Mesendoderm (in vitro differentiated cells): ENCODE data around the gene ZNF222. TPM values are rescaled to one million over a fixed set of nuclear protein-coding genes. Genes with fewer than 3 reads are reported as not detected.

Experiments
- DNase-seq: peaks from one replicate; pipeline ENCODE4 v3.0.0; 2013
- H2AK5ac ChIP-seq: 2 replicates; pipeline ENCODE4 v1.6.1; 2013; ENCODE audit warnings: low read length, inconsistent platforms
- H2BK120ac ChIP-seq: 2 replicates; pipeline ENCODE4 v1.6.1; 2013; ENCODE audit warnings: low read depth, mild to moderate bottlenecking, low read length, moderate library complexity, mixed read lengths
- H2BK15ac ChIP-seq: replicated peaks from 2 replicates; pipeline ENCODE4 v1.6.1; 2013; ENCODE audit warnings: low read depth, mild to moderate bottlenecking, moderate library complexity
- H2BK5ac ChIP-seq: 2 replicates; pipeline ENCODE4 v1.6.1; 2013; ENCODE audit warnings: low read length, inconsistent platforms
- H3K18ac ChIP-seq: 2 replicates; pipeline ENCODE4 v1.6.1; 2013; ENCODE audit warnings: mild to moderate bottlenecking, low read length, mixed read lengths
- H3K23ac ChIP-seq: one replicate; pipeline ENCODE4 v1.6.1; 2013; ENCODE audit warnings: low read length
- H3K27ac ChIP-seq: 2 replicates; pipeline ENCODE4 v1.5.1; 2013; ENCODE audit warnings: low read depth, mild to moderate bottlenecking, inconsistent platforms, low read length, moderate library complexity
- H3K27me3 ChIP-seq: 2 replicates; pipeline ENCODE4 v1.6.1; 2013; ENCODE audit warnings: low read length, control low read depth, mild to moderate bottlenecking, inconsistent platforms; ENCODE audit not compliant: insufficient read depth, poor library complexity
- H3K36me3 ChIP-seq: 2 replicates; pipeline ENCODE4 v1.6.1; 2013; ENCODE audit warnings: low read length, inconsistent platforms; ENCODE audit not compliant: control insufficient read depth, insufficient read depth
- H3K4ac ChIP-seq: one replicate; pipeline ENCODE4 v1.6.1; 2013; ENCODE audit warnings: low read depth, mild to moderate bottlenecking, low read length, moderate library complexity
- H3K4me1 ChIP-seq: 2 replicates; pipeline ENCODE4 v1.6.1; 2013; ENCODE audit warnings: low read depth, low read length, inconsistent platforms; ENCODE audit not compliant: control insufficient read depth
- H3K4me2 ChIP-seq: 2 replicates; pipeline ENCODE4 v1.6.1; 2013; ENCODE audit warnings: low read length
- H3K4me3 ChIP-seq: 2 replicates; pipeline ENCODE4 v1.5.1; 2013; ENCODE audit warnings: mild to moderate bottlenecking, low read length
- H3K56ac ChIP-seq: one replicate; pipeline ENCODE4 v1.6.1; 2013; ENCODE audit warnings: low read length
- H3K79me1 ChIP-seq: 2 replicates; pipeline ENCODE4 v1.6.1; 2013; ENCODE audit warnings: low read length, inconsistent platforms
- H3K79me2 ChIP-seq: 2 replicates; pipeline ENCODE4 v1.6.1; 2013; ENCODE audit warnings: mild to moderate bottlenecking, low read length; ENCODE audit not compliant: control insufficient read depth, insufficient read depth
- H3K9ac ChIP-seq: 2 replicates; pipeline ENCODE4 v1.6.1; 2013; ENCODE audit warnings: low read length, inconsistent platforms
- H4K5ac ChIP-seq: one replicate; pipeline ENCODE4 v1.6.1; 2013; ENCODE audit warnings: low read length
- H4K8ac ChIP-seq: one replicate; pipeline ENCODE4 v1.6.1; 2013; ENCODE audit warnings: low read depth, mild to moderate bottlenecking, control low read depth, low read length, moderate library complexity
- WGBS: extraction: QIAGEN DNeasy Blood & Tissue Kit; methylation state at CpG from one replicate; pipeline ENCODE4 v1.1.7; 2013; ENCODE audit warnings: low lambda C conversion rate, missing lambda C conversion rate; ENCODE audit not compliant: insufficient coverage; ENCODE audit errors: extremely low coverage; 5-methylcytosine and 5-hydroxymethylcytosine counted together
- small RNA-seq: library from polyadenylated mRNA; stranded (forward); fragments of <200 nt; extraction: miRNeasy Mini kit (QIAGEN cat#:217004); gene quantifications from one replicate; pipeline ENCODE3, GENCODE V24; 2013; ENCODE audit not compliant: insufficient read depth

Gene ZNF222

DNA sequence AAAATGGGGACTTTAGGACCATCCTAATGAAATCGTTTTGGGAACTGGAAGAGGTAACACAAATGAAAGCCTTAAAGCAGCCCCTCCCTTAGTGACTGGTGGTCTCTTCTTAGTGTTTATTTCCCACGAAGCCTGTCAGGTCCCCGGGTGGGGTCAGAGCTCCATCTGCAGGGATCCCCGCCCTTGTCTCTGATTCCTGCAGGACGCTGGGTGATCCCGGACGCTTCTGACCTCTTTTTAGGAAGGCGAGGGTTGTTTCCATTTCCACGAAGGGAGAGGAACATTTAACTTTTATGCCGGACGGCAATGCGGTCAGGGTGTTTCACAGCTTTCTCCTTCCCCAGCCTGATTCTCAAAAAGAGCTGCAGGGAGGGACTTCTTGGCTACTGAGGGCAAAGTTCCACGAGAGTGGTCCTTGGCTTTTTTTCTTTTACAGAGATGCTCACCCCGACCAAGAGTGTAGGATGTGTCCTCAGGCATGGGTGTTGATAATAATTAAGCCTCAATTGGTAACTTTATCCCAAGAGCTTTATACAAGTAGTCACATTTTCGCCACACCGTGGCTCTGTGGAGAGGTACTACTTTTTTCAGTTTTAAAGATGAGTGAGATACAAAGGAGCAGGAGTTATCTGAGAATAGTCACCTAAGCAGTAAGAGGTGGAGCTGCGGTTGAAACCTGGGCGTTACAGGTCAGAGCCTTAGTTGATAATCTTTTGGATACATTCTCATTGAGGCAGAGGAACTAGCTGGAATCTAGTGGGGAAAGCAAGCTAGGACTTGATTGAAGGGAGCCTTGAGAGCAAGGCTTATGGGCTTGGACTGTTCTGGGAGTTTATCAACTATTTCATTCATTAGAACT lies 47.6 kb downstream of the ZNF222 start:
- Histone ChIP-seq H3K79me1 (no peaks in the 10 kb centered on the region), H3K23ac (no peak overlapping the region), H3K9ac (peak overlapping the region; percentile 8), H3K4ac (no peak overlapping the region), H3K4me3 (no peak overlapping the region), H2BK5ac (no peak overlapping the region), H3K36me3 (no peaks in the 10 kb centered on the region), H3K56ac (no peak overlapping the region), H4K5ac (no peak overlapping the region), H3K4me2 (peak overlapping the region; percentile 32), H2AK5ac (no peak overlapping the region), H3K27me3 (no peaks in the 10 kb centered on the region), H3K18ac (no peak overlapping the region), H3K79me2 (no peaks in the 10 kb centered on the region), H3K27ac (no peak overlapping the region), H3K4me1 (no peaks in the 10 kb centered on the region), H2BK15ac (no peak overlapping the region), H2BK120ac (no peak overlapping the region), H4K8ac (no peak overlapping the region)
- no CpG with 5 or more reads among the region's 18 CpGs for WGBS
- DNase-seq: no peak

DNA sequence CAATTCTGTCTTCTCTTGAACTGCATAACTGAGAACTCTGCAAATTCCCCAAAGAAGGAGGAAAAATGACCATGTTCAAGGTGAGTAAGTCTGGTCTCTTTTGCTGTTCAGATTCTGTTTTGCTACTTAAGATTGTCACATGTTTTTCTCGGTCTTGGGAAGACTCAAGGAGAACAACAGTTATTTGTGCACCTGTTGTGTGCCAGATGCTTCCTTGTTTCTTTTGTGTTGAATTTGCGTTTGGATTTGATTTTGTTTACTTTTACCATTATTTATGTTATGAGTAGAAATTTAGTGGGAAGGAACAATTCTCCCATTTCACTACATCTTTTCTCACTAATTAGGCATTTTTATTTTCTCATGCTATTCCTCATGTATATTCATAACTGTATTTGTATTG lies 51.1 kb downstream of the ZNF222 start:
- DNase-seq: no peak
- Histone ChIP-seq H3K4me1 (no peaks in the 10 kb centered on the region), H3K9ac (no peak overlapping the region), H3K79me2 (no peaks in the 10 kb centered on the region), H3K23ac (no peak overlapping the region), H3K36me3 (no peaks in the 10 kb centered on the region), H3K4ac (no peak overlapping the region), H3K4me2 (no peak overlapping the region), H3K18ac (no peak overlapping the region), H2BK120ac (no peak overlapping the region), H2BK5ac (no peak overlapping the region), H4K8ac (no peak overlapping the region), H2AK5ac (no peak overlapping the region), H3K4me3 (no peak overlapping the region), H4K5ac (no peak overlapping the region), H3K27me3 (no peaks in the 10 kb centered on the region), H3K56ac (no peak overlapping the region), H2BK15ac (no peak overlapping the region), H3K27ac (no peak overlapping the region), H3K79me1 (no peaks in the 10 kb centered on the region)
- WGBS: no CpG with 5 or more reads among the region's 2 CpGs

Small RNA genes within 50 kb of the gene (small RNA-seq; reads per million reads assigned to genes)
- gene AC006213.5: not detected
